ENCODE results near the gene EYA4.

- TF ChIP-seq EZH2 (IDR thresholded peaks at IDR 0.05; ENCODE audit: insufficient read depth, low read length): no peak
- TF ChIP-seq CTCF (IDR thresholded peaks at IDR 0.05; ENCODE audit: insufficient read depth, low read depth, low read length): no peak
These were observed 299.2 kb downstream of the EYA4 start for GRCh38 chr6:133540361-133540760.
